HEK293T (cell line): Measurements from ENCODE around the gene ATG13.

ENCODE experiments used
- ARNT ChIP-seq: fragments of 450-650 bp; IDR thresholded peaks from 2 replicates; pipeline ENCODE4 v1.6.1; 2017; ENCODE audit warnings: mild to moderate bottlenecking
- FOXA1 ChIP-seq: fragments of 450-650 bp; IDR thresholded peaks from 2 replicates; pipeline ENCODE4 v1.6.1; 2016; ENCODE audit warnings: mild to moderate bottlenecking
- FOXK2 ChIP-seq: fragments of 450-650 bp; IDR thresholded peaks from 2 replicates; pipeline ENCODE4 v1.6.1; 2016; ENCODE audit warnings: mild to moderate bottlenecking
- LEF1 ChIP-seq: fragments of 450-650 bp; IDR thresholded peaks from 2 replicates; pipeline ENCODE4 v1.6.1; 2017; ENCODE audit warnings: mild to moderate bottlenecking, borderline replicate concordance
- TARDBP ChIP-seq: fragments of 450-650 bp; IDR thresholded peaks from 2 replicates; pipeline ENCODE4 v1.6.1; 2016
- ZNF384 ChIP-seq: fragments of 450-650 bp; IDR thresholded peaks from 2 replicates; pipeline ENCODE4 v1.6.1; 2016
- TF ChIP-seq, protein P1 (sequence below): fragments of 450-650 bp; IDR thresholded peaks from 2 replicates; pipeline ENCODE4 v1.6.1; 2016

DNA sequence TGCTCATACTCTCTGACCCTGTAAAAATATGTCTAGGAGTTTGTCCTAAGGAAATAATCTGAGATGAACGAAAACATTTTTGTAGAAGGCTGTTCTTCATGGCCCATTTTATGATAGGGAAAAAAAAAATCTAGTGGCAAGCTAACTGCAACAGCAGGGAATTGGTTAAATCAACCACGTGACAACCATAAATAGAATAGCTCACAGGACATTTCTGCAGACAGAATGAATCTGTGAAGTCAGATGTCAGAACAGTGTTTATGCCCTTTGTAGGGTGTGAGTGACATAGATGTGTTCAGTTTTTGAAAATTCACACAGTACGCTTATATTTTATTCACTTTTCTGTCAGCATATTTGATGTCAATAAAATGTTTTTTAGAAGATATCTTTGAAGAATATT, 67.0 kb downstream of the ATG13 start:
- TF ChIP-seq FOXK2 = no peak
- TF ChIP-seq, protein P1, sequence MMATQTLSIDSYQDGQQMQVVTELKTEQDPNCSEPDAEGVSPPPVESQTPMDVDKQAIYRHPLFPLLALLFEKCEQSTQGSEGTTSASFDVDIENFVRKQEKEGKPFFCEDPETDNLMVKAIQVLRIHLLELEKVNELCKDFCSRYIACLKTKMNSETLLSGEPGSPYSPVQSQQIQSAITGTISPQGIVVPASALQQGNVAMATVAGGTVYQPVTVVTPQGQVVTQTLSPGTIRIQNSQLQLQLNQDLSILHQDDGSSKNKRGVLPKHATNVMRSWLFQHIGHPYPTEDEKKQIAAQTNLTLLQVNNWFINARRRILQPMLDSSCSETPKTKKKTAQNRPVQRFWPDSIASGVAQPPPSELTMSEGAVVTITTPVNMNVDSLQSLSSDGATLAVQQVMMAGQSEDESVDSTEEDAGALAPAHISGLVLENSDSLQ = no peak
- TF ChIP-seq TARDBP = no peak
- TF ChIP-seq FOXA1 = no peak
- 0 out of 2 replicates have a peak, but pooled peaks have one; percentile 11 for TF ChIP-seq ZNF384
- TF ChIP-seq LEF1 = no peak
- TF ChIP-seq ARNT = no peak
